HG02623 (cell line): ENCODE data around the gene TNFRSF11A.

Experiments used
- ATAC-seq: cut with Tn5 transposase; IDR thresholded peaks from one replicate; pipeline ENCODE4 v1.9.1; 2021; ENCODE audit warnings: moderate library complexity; ENCODE audit not compliant: unreplicated experiment

The TNFRSF11A gene

GRCh38 chr18:62341473-62341872, 16.4 kb downstream of the TNFRSF11A start:
- no peak for ATAC-seq

- ATAC-seq: no peak
Observed at GRCh38 chr18:62342884-62343283, 17.8 kb downstream of the TNFRSF11A start.

- ATAC-seq: no peak
Observed at GRCh38 chr18:62343316-62343715, 18.2 kb downstream of the TNFRSF11A start.

GRCh38 chr18:62345909-62346308, 20.8 kb downstream of the TNFRSF11A start:
- no peak for ATAC-seq

- no peak for ATAC-seq
Observed at GRCh38 chr18:62346333-62347088, 21.4 kb downstream of the TNFRSF11A start.

- ATAC-seq: no peak
Observed at GRCh38 chr18:62347089-62347506, 22.0 kb downstream of the TNFRSF11A start.

GRCh38 chr18:62348474-62348873, 23.4 kb downstream of the TNFRSF11A start:
- ATAC-seq: no peak

GRCh38 chr18:62353170-62353569, 28.1 kb downstream of the TNFRSF11A start:
- ATAC-seq: no peak

- no peak for ATAC-seq
Observed at GRCh38 chr18:62354151-62354550, 29.0 kb downstream of the TNFRSF11A start.

- no peak for ATAC-seq
Observed at GRCh38 chr18:62357079-62357719, 32.1 kb downstream of the TNFRSF11A start.

- ATAC-seq: no peak
Observed at GRCh38 chr18:62360805-62361204, 35.7 kb downstream of the TNFRSF11A start.

GRCh38 chr18:62361288-62361687, 36.2 kb downstream of the TNFRSF11A start:
- no peak for ATAC-seq

- ATAC-seq: no peak
Observed at GRCh38 chr18:62364558-62364957, 39.4 kb downstream of the TNFRSF11A start.

- ATAC-seq: no peak
Observed at GRCh38 chr18:62365420-62365819, 40.3 kb downstream of the TNFRSF11A start.

GRCh38 chr18:62366992-62367391, 41.9 kb downstream of the TNFRSF11A start:
- no peak for ATAC-seq

GRCh38 chr18:62368100-62368499, 43.0 kb downstream of the TNFRSF11A start:
- peak; percentile 70 for ATAC-seq

GRCh38 chr18:62369129-62369644, 44.1 kb downstream of the TNFRSF11A start:
- no peak for ATAC-seq

GRCh38 chr18:62370366-62370765, 45.3 kb downstream of the TNFRSF11A start:
- ATAC-seq: no peak

- ATAC-seq: no peak
Observed at GRCh38 chr18:62371436-62371835, 46.3 kb downstream of the TNFRSF11A start.

GRCh38 chr18:62372156-62372555, 47.0 kb downstream of the TNFRSF11A start:
- no peak for ATAC-seq

- ATAC-seq: no peak
Observed at GRCh38 chr18:62372882-62373281, 47.8 kb downstream of the TNFRSF11A start.

GRCh38 chr18:62374410-62374965, 49.4 kb downstream of the TNFRSF11A start:
- ATAC-seq: no peak
